Measurements from ENCODE around the gene HSPB7. TPM values are rescaled to one million over a fixed set of nuclear protein-coding genes. Genes with fewer than 3 reads are reported as not detected.
"Not testable (repeated sequence)": the region's sequence is repeated elsewhere in the genome, so short reads cannot be mapped to it uniquely, and the experiment has no call there.

Gene HSPB7
- total RNA-seq, 6 experiments from 2014 or later = 15.5 to 40.6 (median 33.0) TPM

DNA sequence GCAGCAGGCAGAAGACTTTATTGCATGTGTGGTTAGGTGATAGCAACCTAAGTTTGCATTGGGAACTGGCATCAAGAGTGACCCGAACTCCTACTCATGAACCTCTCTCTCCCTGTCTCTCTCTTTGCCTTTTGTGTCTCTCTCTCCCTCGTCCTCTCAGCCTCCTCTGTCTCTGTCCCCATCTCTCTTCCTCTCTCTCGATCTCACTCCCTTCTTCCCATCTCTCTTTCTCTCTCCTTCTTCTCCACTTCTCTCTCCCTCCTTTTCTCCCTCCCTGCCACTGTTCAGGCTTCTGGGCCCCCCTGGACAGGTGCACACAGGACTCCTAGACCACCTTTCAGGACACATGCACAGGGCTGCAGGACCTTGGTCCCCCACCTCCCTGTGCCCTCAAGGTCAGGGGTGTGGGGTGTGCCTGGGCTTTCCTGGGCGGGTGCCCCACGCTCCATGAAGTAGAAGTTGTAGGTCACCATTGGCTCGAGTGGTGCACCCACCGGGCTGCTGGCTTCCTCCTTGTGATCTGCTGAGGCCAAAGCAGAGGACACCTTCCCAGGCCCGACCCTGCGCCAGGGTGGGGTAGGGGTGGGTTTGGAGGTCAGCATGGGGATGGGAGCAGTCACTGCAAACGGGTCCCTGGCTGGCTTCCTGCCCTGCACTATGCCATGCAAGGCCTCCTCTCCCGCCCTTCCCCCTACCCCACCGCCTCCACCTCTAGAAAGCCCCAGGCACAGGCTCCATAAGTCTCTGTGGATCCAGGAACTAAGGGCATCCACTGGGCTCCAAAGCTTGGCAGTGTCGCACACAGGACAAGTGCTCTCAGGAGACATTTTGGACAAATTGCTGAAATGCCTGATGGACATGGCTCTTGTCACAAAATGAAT is 28.7 kb downstream of the HSPB7 start:
- Mint-ChIP-seq H3K27me3 (ENCODE audit: insufficient read depth) (peaks cover 4% of the 10 kb centered on the region; the same call in 1 of the 2 replicates), H3K4me1 (ENCODE audit: low read depth) (peaks cover 6% of the 10 kb centered on the region; the same call in 1 of the 2 replicates), H3K9me3 (no peaks in the 10 kb centered on the region), H3K4me3 (no peak overlapping the region), H3K27ac (no peak overlapping the region), H3K36me3 (ENCODE audit: low read depth) (no peaks in the 10 kb centered on the region)
- no peak for TF ChIP-seq CTCF (IDR thresholded peaks at IDR 0.05)
- no peak for DNase-seq

DNA sequence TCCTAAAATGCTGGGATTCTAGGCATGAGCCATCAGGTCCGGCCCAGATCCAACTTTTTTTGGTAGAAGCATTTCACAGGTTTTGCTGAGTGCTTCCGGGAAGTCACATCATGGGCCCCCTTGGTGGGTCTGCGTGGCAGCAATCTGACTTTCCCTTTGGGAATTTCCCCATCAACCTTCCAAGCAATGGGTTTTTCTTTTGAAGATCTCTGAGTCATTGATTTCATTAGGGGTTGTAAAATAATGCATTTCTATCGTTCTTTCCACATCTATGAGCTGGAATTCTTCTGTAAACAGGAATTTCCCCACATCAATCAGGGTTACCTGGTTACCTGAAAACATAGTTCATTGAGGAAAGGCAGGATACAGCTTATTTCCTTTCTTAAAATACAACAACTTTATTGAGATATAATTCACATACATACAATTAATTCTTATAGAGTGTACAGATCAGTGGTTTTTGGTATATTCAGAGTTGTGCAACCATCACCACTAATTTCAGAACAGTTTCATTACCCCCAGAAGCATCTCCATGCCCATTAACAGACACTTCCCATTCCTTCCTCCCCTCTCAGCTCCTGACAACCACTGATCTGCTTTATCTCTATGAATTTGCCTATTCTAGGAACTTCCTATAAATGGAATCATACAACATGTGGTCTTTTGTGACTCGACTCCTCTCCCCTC is 32.1 kb downstream of the HSPB7 start:
- DNase-seq = no peak
- Mint-ChIP-seq H3K4me3 (no peak overlapping the region), H3K36me3 (ENCODE audit: low read depth) (no peaks in the 10 kb centered on the region; the same call in 1 of the 2 replicates), H3K4me1 (ENCODE audit: low read depth) (peaks cover 13% of the 10 kb centered on the region; the same call in 1 of the 2 replicates), H3K27ac (no peak overlapping the region), H3K27me3 (ENCODE audit: insufficient read depth) (peaks cover 4% of the 10 kb centered on the region; the same call in 1 of the 2 replicates), H3K9me3 (peaks cover 14% of the 10 kb centered on the region)
- no peak for TF ChIP-seq CTCF (IDR thresholded peaks at IDR 0.05)

DNA sequence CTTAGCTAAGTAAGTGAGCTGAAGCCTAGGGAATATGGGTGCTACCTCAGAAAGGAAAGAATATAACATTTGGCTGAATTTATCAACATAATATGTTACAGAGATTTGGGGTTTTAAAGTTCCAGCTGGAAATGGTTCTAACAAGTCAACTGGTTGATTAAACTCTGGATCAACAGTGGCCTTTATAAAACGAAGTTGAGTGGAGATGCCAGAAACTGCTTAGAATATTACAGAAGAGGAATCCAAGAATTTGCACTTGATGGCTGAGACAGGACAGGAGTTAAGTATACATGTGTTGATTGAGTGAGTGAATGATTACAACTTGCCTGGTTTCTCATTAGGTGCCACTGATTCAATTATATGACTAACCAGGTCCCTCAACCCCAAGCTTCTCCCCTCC is 34.6 kb downstream of the HSPB7 start:
- no peak for DNase-seq
- H3K27me3 Mint-ChIP-seq (ENCODE audit: insufficient read depth) = peaks cover under 1% of the 10 kb centered on the region; the same call in 1 of the 2 replicates
- H3K27ac Mint-ChIP-seq = no peak overlapping the region
- no peak overlapping the region for H3K4me3 Mint-ChIP-seq
- no peaks in the 10 kb centered on the region; the same call in 1 of the 2 replicates for H3K36me3 Mint-ChIP-seq (ENCODE audit: low read depth)
- TF ChIP-seq CTCF (IDR thresholded peaks at IDR 0.05) = no peak
- H3K9me3 Mint-ChIP-seq = peaks cover 14% of the 10 kb centered on the region
- H3K4me1 Mint-ChIP-seq (ENCODE audit: low read depth) = peaks cover 13% of the 10 kb centered on the region; the same call in 1 of the 2 replicates

- Mint-ChIP-seq H3K4me3 (no peak overlapping the region), H3K4me1 (ENCODE audit: low read depth) (peaks cover 16% of the 10 kb centered on the region), H3K27me3 (ENCODE audit: insufficient read depth) (no peaks in the 10 kb centered on the region), H3K9me3 (peaks cover 14% of the 10 kb centered on the region), H3K36me3 (ENCODE audit: low read depth) (no peaks in the 10 kb centered on the region; the same call in 1 of the 2 replicates), H3K27ac (no peak overlapping the region)
- no peak for TF ChIP-seq CTCF (IDR thresholded peaks at IDR 0.05)
- DNase-seq = no peak
These were observed 36.2 kb downstream of the HSPB7 start for GRCh38 chr1:15981679-15982078.

DNA sequence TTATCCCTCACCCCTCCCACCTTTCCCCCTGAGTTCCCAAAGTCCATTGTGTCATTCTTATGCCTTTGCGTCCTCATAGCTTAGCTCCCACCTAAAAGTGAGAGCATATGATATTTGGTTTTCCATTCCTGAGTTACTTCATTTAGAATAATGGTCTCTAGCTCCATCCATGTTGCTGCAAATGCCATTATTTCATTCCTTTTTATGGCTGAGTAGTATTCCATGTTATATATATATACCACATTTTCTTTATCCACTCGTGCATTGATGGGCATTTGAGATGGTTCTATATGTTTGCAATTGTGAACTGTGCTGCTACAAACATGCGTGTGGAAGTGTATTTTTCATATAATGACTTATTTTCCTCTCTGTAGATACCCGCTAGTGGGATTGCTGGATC is 39.9 kb downstream of the HSPB7 start:
- not testable (repeated sequence) for DNase-seq; H3K27me3 Mint-ChIP-seq (ENCODE audit: insufficient read depth); H3K27ac Mint-ChIP-seq; H3K4me3 Mint-ChIP-seq
- Mint-ChIP-seq H3K36me3 (ENCODE audit: low read depth) (peaks cover 12% of the 10 kb centered on the region), H3K4me1 (ENCODE audit: low read depth) (peaks cover 28% of the 10 kb centered on the region), H3K9me3 (peaks cover 12% of the 10 kb centered on the region)

All from HFFc6 (cell line).